ENCODE results near the gene NATD1. TPM values are rescaled to one million over a fixed set of nuclear protein-coding genes. Genes with fewer than 3 reads are reported as not detected.

Gene NATD1
- total RNA-seq, 1 donor from 2014 or later, result 19.5 TPM

GRCh38 chr17:21248500-21248899 is 4.7 kb downstream of the NATD1 start:
- H3K27ac ChIP-seq, result no peak overlapping the region
- no peak for ATAC-seq

GRCh38 chr17:21247552-21248258 is 5.5 kb downstream of the NATD1 start:
- no peaks in the 10 kb centered on the region for H3K9me3 ChIP-seq
- intact Hi-C loops (cut with DNase I), result no loop called here
- H3K27me3 ChIP-seq, result no peaks in the 10 kb centered on the region
- no peak for ATAC-seq
- H3K4me3 ChIP-seq, result no peak overlapping the region
- peaks cover 5% of the 10 kb centered on the region for H3K36me3 ChIP-seq
- no peak overlapping the region for H3K27ac ChIP-seq
- no peak for TF ChIP-seq CTCF (IDR thresholded peaks at IDR 0.05)
- H3K4me1 ChIP-seq, result peaks cover 20% of the 10 kb centered on the region
- DNase-seq, result no peak

More at GRCh38 chr17:21248500-21248899, 4.7 kb downstream of the NATD1 start:
- H3K4me1 ChIP-seq, result peaks cover 21% of the 10 kb centered on the region
- intact Hi-C loops (cut with DNase I), result no loop called here
- no peaks in the 10 kb centered on the region for H3K27me3 ChIP-seq
- no peak for TF ChIP-seq CTCF (IDR thresholded peaks at IDR 0.05)
- H3K9me3 ChIP-seq, result no peaks in the 10 kb centered on the region
- DNase-seq, result no peak
- H3K4me3 ChIP-seq, result no peak overlapping the region
- H3K36me3 ChIP-seq, result no peaks in the 10 kb centered on the region

- H3K9me3 ChIP-seq, result no peaks in the 10 kb centered on the region
- no peak for TF ChIP-seq CTCF (IDR thresholded peaks at IDR 0.05)
- H3K36me3 ChIP-seq, result peaks cover 6% of the 10 kb centered on the region
- H3K4me1 ChIP-seq, result peaks cover 12% of the 10 kb centered on the region
- intact Hi-C loops (cut with DNase I), result no loop called here
- no peaks in the 10 kb centered on the region for H3K27me3 ChIP-seq
- H3K27ac ChIP-seq, result no peak overlapping the region
- H3K4me3 ChIP-seq, result no peak overlapping the region
- no peak for ATAC-seq
- no peak for DNase-seq
Measured at GRCh38 chr17:21246698-21247097, 6.5 kb downstream of the NATD1 start.

- ATAC-seq (no peak), DNase-seq (no peak)
- TF ChIP-seq CTCF (IDR thresholded peaks at IDR 0.05), result no peak
- Histone ChIP-seq H3K9me3 (no peaks in the 10 kb centered on the region), H3K27ac (no peak overlapping the region), H3K36me3 (peaks cover 6% of the 10 kb centered on the region), H3K27me3 (no peaks in the 10 kb centered on the region), H3K4me3 (no peak overlapping the region), H3K4me1 (peaks cover 2% of the 10 kb centered on the region)
- intact Hi-C loops (cut with DNase I), result no loop called here
Measured at GRCh38 chr17:21245639-21246084, 7.5 kb downstream of the NATD1 start.

- TF ChIP-seq CTCF (IDR thresholded peaks at IDR 0.05), result no peak
- Histone ChIP-seq H3K4me3 (no peak overlapping the region), H3K9me3 (no peaks in the 10 kb centered on the region), H3K27ac (no peak overlapping the region), H3K27me3 (no peaks in the 10 kb centered on the region), H3K4me1 (no peaks in the 10 kb centered on the region), H3K36me3 (peaks cover 6% of the 10 kb centered on the region)
- DNase-seq, result no peak
- intact Hi-C loops (cut with DNase I), result no loop called here
- no peak for ATAC-seq
Measured at GRCh38 chr17:21243516-21244303, 9.5 kb downstream of the NATD1 start.
